ENCODE results near the gene NDUFAF4. TPM values are rescaled to one million over a fixed set of nuclear protein-coding genes. Genes with fewer than 3 reads are reported as not detected.
"Not testable (repeated sequence)": the region's sequence is repeated elsewhere in the genome, so short reads cannot be mapped to it uniquely, and the experiment has no call there.

Gene NDUFAF4
- polyA plus RNA-seq, 4 donors = 30.0 to 43.3 (median 40.5) TPM

- DNase-seq (ENCODE audit: low read depth in 4 of 4, low spot score in 3 of 4) = no peak
These were observed 1.8 kb upstream of the NDUFAF4 start for GRCh38 chr6:96899451-96899998.

- peak in 2 of 4 donors; percentile 23 to 24 for DNase-seq (ENCODE audit: low read depth in 4 of 4, low spot score in 3 of 4)
These were observed 1.3 kb upstream of the NDUFAF4 start for GRCh38 chr6:96899019-96899418.

- DNase-seq (ENCODE audit: low read depth in 4 of 4, low spot score in 3 of 4) = peak in 1 of 4 donors; percentile 3
These were observed 655 bp upstream of the NDUFAF4 start for GRCh38 chr6:96898241-96898851.

GRCh38 chr6:96889146-96889545 lies 8.5 kb downstream of the NDUFAF4 start:
- no peak for DNase-seq (ENCODE audit: low read depth in 4 of 4, low spot score in 3 of 4)

- no peak for DNase-seq (ENCODE audit: low read depth in 4 of 4, low spot score in 3 of 4)
These were observed 8.9 kb downstream of the NDUFAF4 start for GRCh38 chr6:96888745-96889144.

GRCh38 chr6:96886519-96886918 lies 11.2 kb downstream of the NDUFAF4 start:
- no peak for DNase-seq (ENCODE audit: low read depth in 4 of 4, low spot score in 3 of 4)

GRCh38 chr6:96885187-96885631 lies 12.5 kb downstream of the NDUFAF4 start:
- DNase-seq (ENCODE audit: low read depth in 4 of 4, low spot score in 3 of 4) = not testable (repeated sequence)

GRCh38 chr6:96878143-96878542 lies 19.5 kb downstream of the NDUFAF4 start:
- no peak for DNase-seq (ENCODE audit: low read depth in 4 of 4, low spot score in 3 of 4)

GRCh38 chr6:96876886-96877545 lies 20.7 kb downstream of the NDUFAF4 start:
- no peak for DNase-seq (ENCODE audit: low read depth in 4 of 4, low spot score in 3 of 4)

- no peak for DNase-seq (ENCODE audit: low read depth in 4 of 4, low spot score in 3 of 4)
These were observed 24.7 kb downstream of the NDUFAF4 start for GRCh38 chr6:96872976-96873375.

GRCh38 chr6:96865055-96865405 lies 32.7 kb downstream of the NDUFAF4 start:
- DNase-seq (ENCODE audit: low read depth in 4 of 4, low spot score in 3 of 4) = no peak

- no peak for DNase-seq (ENCODE audit: low read depth in 4 of 4, low spot score in 3 of 4)
These were observed 33.3 kb downstream of the NDUFAF4 start for GRCh38 chr6:96864216-96865054.

- DNase-seq (ENCODE audit: low read depth in 4 of 4, low spot score in 3 of 4) = no peak
These were observed 35.1 kb downstream of the NDUFAF4 start for GRCh38 chr6:96862560-96862959.

GRCh38 chr6:96861588-96861987 lies 36.1 kb downstream of the NDUFAF4 start:
- DNase-seq (ENCODE audit: low read depth in 4 of 4, low spot score in 3 of 4) = no peak

- DNase-seq (ENCODE audit: low read depth in 4 of 4, low spot score in 3 of 4) = no peak
These were observed 40.8 kb downstream of the NDUFAF4 start for GRCh38 chr6:96856856-96857255.

- no peak for DNase-seq (ENCODE audit: low read depth in 4 of 4, low spot score in 3 of 4)
These were observed 44.6 kb downstream of the NDUFAF4 start for GRCh38 chr6:96853083-96853482.

GRCh38 chr6:96852605-96853004 lies 45.1 kb downstream of the NDUFAF4 start:
- DNase-seq (ENCODE audit: low read depth in 4 of 4, low spot score in 3 of 4) = no peak

GRCh38 chr6:96851858-96852257 lies 45.8 kb downstream of the NDUFAF4 start:
- no peak for DNase-seq (ENCODE audit: low read depth in 4 of 4, low spot score in 3 of 4)

GRCh38 chr6:96849615-96850014 lies 48.1 kb downstream of the NDUFAF4 start:
- no peak for DNase-seq (ENCODE audit: low read depth in 4 of 4, low spot score in 3 of 4)

- DNase-seq (ENCODE audit: low read depth in 4 of 4, low spot score in 3 of 4) = no peak
These were observed 53.2 kb downstream of the NDUFAF4 start for GRCh38 chr6:96844530-96844929.

GRCh38 chr6:96841345-96841744 lies 56.3 kb downstream of the NDUFAF4 start:
- DNase-seq (ENCODE audit: low read depth in 4 of 4, low spot score in 3 of 4) = no peak

All from right renal pelvis (tissue), 4 donors.